NT2/D1 (cell line): ENCODE measurements around the gene EML6.

ENCODE experiments used
- DNase-seq: peaks from one replicate; pipeline ENCODE4 v3.0.0-alpha.2; 2011; ENCODE audit warnings: low read depth, low spot score
- H3K27me3 ChIP-seq: 2 replicates; pipeline ENCODE4 v1.6.0; 2011; ENCODE audit warnings: mild to moderate bottlenecking; ENCODE audit not compliant: insufficient read length, insufficient read depth
- H3K36me3 ChIP-seq: 2 replicates; pipeline ENCODE4 v1.6.1; 2011; ENCODE audit warnings: mild to moderate bottlenecking, low read length, mixed read lengths; ENCODE audit not compliant: insufficient read depth, insufficient read length
- H3K4me1 ChIP-seq: 2 replicates; pipeline ENCODE4 v1.5.1; 2011; ENCODE audit not compliant: insufficient read depth, insufficient read length
- H3K4me3 ChIP-seq: 2 replicates; pipeline ENCODE4 v1.5.1; 2011; ENCODE audit warnings: low read depth; ENCODE audit not compliant: insufficient read length
- H3K9ac ChIP-seq: 2 replicates; pipeline ENCODE4 v1.6.0; 2011; ENCODE audit warnings: low read depth; ENCODE audit not compliant: insufficient read length
- H3K9me3 ChIP-seq: 2 replicates; pipeline ENCODE4 v1.5.1; 2011; ENCODE audit warnings: mild to moderate bottlenecking, low read length; ENCODE audit not compliant: insufficient read depth
- SUZ12 ChIP-seq: IDR thresholded peaks from 2 replicates; pipeline ENCODE4 v1.6.1; 2011; ENCODE audit not compliant: insufficient read length, insufficient read depth; ENCODE audit errors: extremely low read depth
- YY1 ChIP-seq: IDR thresholded peaks from 2 replicates; pipeline ENCODE4 v1.6.1; 2011; ENCODE audit not compliant: insufficient read length, insufficient read depth
- ZNF274 ChIP-seq: IDR thresholded peaks from 2 replicates; pipeline ENCODE4 v1.6.1; 2011; ENCODE audit warnings: mild to moderate bottlenecking, low read depth, low read length

Gene EML6

GRCh38 chr2:55014962-55015939, 291.8 kb downstream of the EML6 start:
- DNase-seq = no peak
- TF ChIP-seq YY1 (no peak), ZNF274 (no peak), SUZ12 (no peak)
- H3K27me3 ChIP-seq = no peaks in the 10 kb centered on the region
- no peaks in the 10 kb centered on the region for H3K4me1 ChIP-seq
- H3K9me3 ChIP-seq = peaks cover 15% of the 10 kb centered on the region
- peaks cover 15% of the 10 kb centered on the region for H3K36me3 ChIP-seq
- no peak overlapping the region for H3K4me3 ChIP-seq
- H3K9ac ChIP-seq = no peak overlapping the region

- no peaks in the 10 kb centered on the region for H3K4me1 ChIP-seq
- H3K27me3 ChIP-seq = no peaks in the 10 kb centered on the region
- no peak for TF ChIP-seq YY1
- TF ChIP-seq SUZ12 = no peak
- TF ChIP-seq ZNF274 = no peak
- DNase-seq = no peak
- peaks cover 15% of the 10 kb centered on the region for H3K9me3 ChIP-seq
- no peak overlapping the region for H3K4me3 ChIP-seq
- peaks cover 9% of the 10 kb centered on the region for H3K36me3 ChIP-seq
- no peak overlapping the region for H3K9ac ChIP-seq
Observed at GRCh38 chr2:55017428-55017827, 294.0 kb downstream of the EML6 start.

GRCh38 chr2:55017880-55018279, 294.4 kb downstream of the EML6 start:
- H3K9me3 ChIP-seq = peaks cover 15% of the 10 kb centered on the region
- H3K9ac ChIP-seq = no peak overlapping the region
- peaks cover 9% of the 10 kb centered on the region for H3K36me3 ChIP-seq
- H3K4me1 ChIP-seq = no peaks in the 10 kb centered on the region
- TF ChIP-seq YY1 (no peak), ZNF274 (no peak), SUZ12 (no peak)
- H3K27me3 ChIP-seq = no peaks in the 10 kb centered on the region
- no peak for DNase-seq
- H3K4me3 ChIP-seq = no peak overlapping the region

GRCh38 chr2:55018619-55019018, 295.2 kb downstream of the EML6 start:
- H3K36me3 ChIP-seq = peaks cover 9% of the 10 kb centered on the region
- no peaks in the 10 kb centered on the region for H3K4me1 ChIP-seq
- H3K27me3 ChIP-seq = no peaks in the 10 kb centered on the region
- H3K9ac ChIP-seq = no peak overlapping the region
- DNase-seq = no peak
- H3K4me3 ChIP-seq = no peak overlapping the region
- no peak for TF ChIP-seq YY1
- no peak for TF ChIP-seq ZNF274
- no peak for TF ChIP-seq SUZ12
- peaks cover 15% of the 10 kb centered on the region for H3K9me3 ChIP-seq

- no peak for DNase-seq
- Histone ChIP-seq H3K9ac (no peak overlapping the region), H3K9me3 (peaks cover 15% of the 10 kb centered on the region), H3K4me3 (no peak overlapping the region), H3K27me3 (no peaks in the 10 kb centered on the region), H3K36me3 (peaks cover 13% of the 10 kb centered on the region), H3K4me1 (no peaks in the 10 kb centered on the region)
- TF ChIP-seq YY1 (no peak), ZNF274 (no peak), SUZ12 (no peak)
Observed at GRCh38 chr2:55019526-55020258, 296.2 kb downstream of the EML6 start.
